Liver (tissue), 3 donors: ENCODE data around the gene USH2A.

Experiments
- CTCF ChIP-seq: fragments of 150-350 bp; IDR thresholded peaks from 2 replicates; pipeline ENCODE4 v1.5.1; 2017; ENCODE audit warnings: improper control_type of control experiment, low read depth, low read length; ENCODE audit not compliant: missing input control
- HNF4A ChIP-seq, 2 donors: conservative IDR thresholded peaks; 2 replicates each; pipeline ENCODE4 v1.6.1; 2016; ENCODE audit warnings: antibody characterized with exemption in 2 of 2, mild to moderate bottlenecking in 2 of 2
- HNF4G ChIP-seq: IDR thresholded peaks from 2 replicates; pipeline ENCODE4 v1.6.1; 2016; ENCODE audit warnings: antibody characterized with exemption
- MAX ChIP-seq: IDR thresholded peaks from 2 replicates; pipeline ENCODE4 v1.6.1; 2016; ENCODE audit warnings: antibody characterized with exemption
- REST ChIP-seq: IDR thresholded peaks from 2 replicates; pipeline ENCODE4 v1.6.1; 2016; ENCODE audit warnings: antibody characterized with exemption, mild to moderate bottlenecking
- RXRA ChIP-seq, 2 donors: IDR thresholded peaks; 2 replicates each; pipeline ENCODE4 v1.6.1; 2017 to 2018; ENCODE audit warnings: antibody characterized with exemption in 2 of 2, mild to moderate bottlenecking in 1 of 2
- SP1 ChIP-seq: IDR thresholded peaks from 2 replicates; pipeline ENCODE4 v1.6.1; 2018; ENCODE audit warnings: antibody characterized with exemption, mild to moderate bottlenecking
- YY1 ChIP-seq: IDR thresholded peaks from 2 replicates; pipeline ENCODE4 v1.6.1; 2016; ENCODE audit warnings: antibody characterized with exemption, mild to moderate bottlenecking
- ZBTB33 ChIP-seq: IDR thresholded peaks from 2 replicates; pipeline ENCODE4 v1.6.1; 2016; ENCODE audit warnings: antibody characterized with exemption
- donor health status: healthy.
- donor health status: healthy.

GRCh38 chr1:215889871-215890270 is 533.4 kb downstream of the USH2A start:
- no peak for TF ChIP-seq CTCF
- no peak for TF ChIP-seq REST
- no peak for TF ChIP-seq SP1
- no peak for TF ChIP-seq ZBTB33
- no peak for TF ChIP-seq HNF4A (conservative IDR thresholded peaks at IDR 0.05)
- TF ChIP-seq RXRA (IDR thresholded peaks at IDR 0.05): no peak
- TF ChIP-seq YY1: no peak
- no peak for TF ChIP-seq MAX
- no peak for TF ChIP-seq HNF4G
